OCI-LY7 (cell line): ENCODE measurements around the gene ADGRL2. TPM values are rescaled to one million over a fixed set of nuclear protein-coding genes. Genes with fewer than 3 reads are reported as not detected.

Experiments
- BruUV-seq: library from RNA; stranded (reverse); fragments of 400-500 nt; replicated peaks from 2 replicates; lab custom pipeline; 2021; lab: Mats Ljungman, UMichigan
- CTCF ChIA-PET: fragments of 300-600 bp; sonication (Branson Sonifier 250); formaldehyde crosslinking; loops from one replicate; lab custom pipeline; 2022; ENCODE audit warnings: antibody characterized with exemption; ENCODE audit not compliant: unreplicated experiment; lab: Charles Lee
- POLR2A ChIA-PET: fragments of 300-600 bp; sonication (Branson Sonifier 250); formaldehyde crosslinking; loops from one replicate; lab custom pipeline; 2022; ENCODE audit warnings: antibody characterized with exemption; lab: Charles Lee
- DNase-seq: peaks from one replicate; pipeline ENCODE4 v3.0.0-alpha.2; 2015; ENCODE audit warnings: low spot score
- H2AFZ ChIP-seq: fragments of 200-600 bp; sonication (generic), shearing (Covaris generic); 2 replicates; pipeline ENCODE4 v1.6.1; 2014; ENCODE audit warnings: mild to moderate bottlenecking, antibody characterized with exemption, low read length, moderate library complexity
- H3K27ac ChIP-seq: fragments of 200-600 bp; sonication (generic); 2 replicates; pipeline ENCODE4 v1.5.1; 2014; ENCODE audit warnings: mixed run types, low read depth, mild to moderate bottlenecking, moderate library complexity, low read length, inconsistent platforms; ENCODE audit not compliant: poor library complexity, severe bottlenecking
- H3K36me3 ChIP-seq: fragments of 200-600 bp; sonication (generic); 2 replicates; pipeline ENCODE4 v1.6.1; 2014; ENCODE audit warnings: mild to moderate bottlenecking, antibody characterized with exemption, low read length, moderate library complexity, mixed read lengths; ENCODE audit not compliant: insufficient read depth
- H3K4me1 ChIP-seq: fragments of 200-600 bp; sonication (generic); 2 replicates; pipeline ENCODE4 v1.5.1; 2014; ENCODE audit warnings: mild to moderate bottlenecking, low read length; ENCODE audit not compliant: insufficient read depth, poor library complexity, severe bottlenecking
- H3K4me2 ChIP-seq: fragments of 200-600 bp; sonication (generic); 2 replicates; pipeline ENCODE4 v1.6.1; 2014; ENCODE audit warnings: mild to moderate bottlenecking, low read length
- H3K4me3 ChIP-seq: fragments of 200-600 bp; sonication (generic); 2 replicates; pipeline ENCODE4 v1.5.1; 2014; ENCODE audit warnings: mild to moderate bottlenecking, low read depth, low read length; ENCODE audit not compliant: poor library complexity, severe bottlenecking
- H3K79me2 ChIP-seq: fragments of 200-600 bp; sonication (generic); 2 replicates; pipeline ENCODE4 v1.6.1; 2016; ENCODE audit warnings: low read depth, mild to moderate bottlenecking, low read length, moderate library complexity, mixed read lengths; ENCODE audit not compliant: insufficient read depth
- H3K9me2 ChIP-seq: fragments of 200-600 bp; sonication (generic); 2 replicates; pipeline ENCODE4 v1.6.1; 2016; ENCODE audit warnings: mild to moderate bottlenecking, low read length, mixed read lengths; ENCODE audit not compliant: insufficient read depth
- H3K9me3 ChIP-seq: fragments of 200-600 bp; sonication (generic); 2 replicates; pipeline ENCODE4 v1.6.1; 2014; ENCODE audit warnings: mild to moderate bottlenecking, mixed run types, low read length, mixed read lengths
- H4K20me1 ChIP-seq: fragments of 200-600 bp; sonication (generic); 2 replicates; pipeline ENCODE4 v1.6.1; 2014; ENCODE audit warnings: mild to moderate bottlenecking, antibody characterized with exemption, low read length, moderate library complexity, mixed read lengths; ENCODE audit not compliant: insufficient read depth
- EZH2phosphoT487 ChIP-seq: fragments of 200-600 bp; sonication (generic); IDR thresholded peaks from 2 replicates; pipeline ENCODE4 v1.6.1; 2018; ENCODE audit warnings: low read depth, borderline replicate concordance, mild to moderate bottlenecking, mixed run types, antibody characterized with exemption, low read length, moderate library complexity, mixed read lengths
- intact Hi-C: fragments of 100-400 bp; cut with micrococcal nuclease; formaldehyde crosslinking; loops from one replicate; pipeline ENCODE4 v1.10.0; 2022; ENCODE audit not compliant: unreplicated experiment
- total RNA-seq, 2 experiments: library from RNA; depleted of rRNA in 1 of 2; stranded (reverse); fragments of >200 nt in 1 of 2; shearing (Covaris generic) in 1 of 2; gene quantifications; 2 replicates each; pipeline ENCODE4 v1.2.3, GENCODE V29; 2014 to 2022
- TF ChIP-seq, protein P1 (sequence below): fragments of 200-600 bp; sonication (generic); conservative IDR thresholded peaks from 2 replicates; pipeline ENCODE4 v1.5.1; 2014; ENCODE audit warnings: mild to moderate bottlenecking, antibody characterized with exemption, low read length, moderate library complexity, mixed read lengths

Gene ADGRL2
- total RNA-seq, 2 experiments from 2014 or later: not detected

DNA sequence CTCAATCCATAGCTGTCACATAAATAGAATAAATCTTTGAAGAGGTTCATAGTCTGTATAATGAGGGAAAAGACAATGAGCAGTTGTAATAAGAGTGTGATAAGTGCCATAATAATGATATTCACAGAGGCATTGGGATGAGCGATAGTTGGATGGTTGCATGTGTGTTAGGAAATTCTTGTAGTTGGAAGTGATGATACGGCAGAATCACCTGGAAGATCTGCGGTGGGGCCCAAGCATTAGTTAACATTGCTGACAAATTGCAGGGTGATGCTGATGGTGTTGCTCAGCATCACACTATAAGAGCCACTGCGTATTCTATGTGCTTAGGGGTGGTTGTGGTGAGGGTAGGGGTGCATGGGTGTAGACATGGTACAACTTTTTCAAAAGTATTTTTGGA lies 41.1 kb downstream of the ADGRL2 start:
- no peak overlapping the region for H3K4me2 ChIP-seq
- H3K4me3 ChIP-seq: no peak overlapping the region
- no peak overlapping the region for H3K27ac ChIP-seq
- ChIA-PET CTCF (no interaction called here), POLR2A (no interaction called here)
- no TSS peak for BruUV-seq
- intact Hi-C loops: no loop called here
- no peak for DNase-seq
- no peaks in the 10 kb centered on the region for H3K9me2 ChIP-seq
- no peaks in the 10 kb centered on the region for H3K36me3 ChIP-seq
- TF ChIP-seq, protein P1, sequence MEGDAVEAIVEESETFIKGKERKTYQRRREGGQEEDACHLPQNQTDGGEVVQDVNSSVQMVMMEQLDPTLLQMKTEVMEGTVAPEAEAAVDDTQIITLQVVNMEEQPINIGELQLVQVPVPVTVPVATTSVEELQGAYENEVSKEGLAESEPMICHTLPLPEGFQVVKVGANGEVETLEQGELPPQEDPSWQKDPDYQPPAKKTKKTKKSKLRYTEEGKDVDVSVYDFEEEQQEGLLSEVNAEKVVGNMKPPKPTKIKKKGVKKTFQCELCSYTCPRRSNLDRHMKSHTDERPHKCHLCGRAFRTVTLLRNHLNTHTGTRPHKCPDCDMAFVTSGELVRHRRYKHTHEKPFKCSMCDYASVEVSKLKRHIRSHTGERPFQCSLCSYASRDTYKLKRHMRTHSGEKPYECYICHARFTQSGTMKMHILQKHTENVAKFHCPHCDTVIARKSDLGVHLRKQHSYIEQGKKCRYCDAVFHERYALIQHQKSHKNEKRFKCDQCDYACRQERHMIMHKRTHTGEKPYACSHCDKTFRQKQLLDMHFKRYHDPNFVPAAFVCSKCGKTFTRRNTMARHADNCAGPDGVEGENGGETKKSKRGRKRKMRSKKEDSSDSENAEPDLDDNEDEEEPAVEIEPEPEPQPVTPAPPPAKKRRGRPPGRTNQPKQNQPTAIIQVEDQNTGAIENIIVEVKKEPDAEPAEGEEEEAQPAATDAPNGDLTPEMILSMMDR: no peak
- no peak for TF ChIP-seq EZH2phosphoT487
- H3K9me3 ChIP-seq: no peaks in the 10 kb centered on the region
- H4K20me1 ChIP-seq: no peaks in the 10 kb centered on the region
- H3K79me2 ChIP-seq: no peaks in the 10 kb centered on the region
- no peak overlapping the region for H2AFZ ChIP-seq
- no peaks in the 10 kb centered on the region for H3K4me1 ChIP-seq

DNA sequence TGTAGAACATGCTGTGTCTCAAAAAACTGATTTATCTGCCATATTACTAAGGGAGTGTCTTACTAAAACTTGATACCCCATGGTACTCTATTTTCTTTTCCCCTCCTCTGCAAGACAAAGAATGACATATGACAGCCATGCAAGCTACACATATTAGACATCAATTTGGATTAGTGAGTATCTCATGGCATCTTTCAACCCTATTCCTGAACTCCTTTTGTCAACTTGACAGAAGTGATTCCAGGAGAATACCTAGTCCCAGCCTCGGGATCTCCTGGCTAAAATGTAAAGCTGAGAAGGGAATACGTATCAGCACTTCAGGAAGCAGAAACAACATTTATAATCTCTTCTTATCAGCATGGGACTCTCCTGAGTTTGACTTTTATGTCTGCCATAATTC lies 43.7 kb downstream of the ADGRL2 start:
- intact Hi-C loops: no loop called here
- ChIA-PET POLR2A (interaction anchor here (0.8 to 1.2 kb wide), 2 partner anchors 11 to 15 kb away, joined by 3 to 4 read pairs; no protein-coding TSS in a partner anchor), CTCF (no interaction called here)
- H2AFZ ChIP-seq: no peak overlapping the region
- TF ChIP-seq EZH2phosphoT487: no peak
- TF ChIP-seq, protein P1: no peak
- no peak for DNase-seq
- no peaks in the 10 kb centered on the region for H4K20me1 ChIP-seq
- no TSS peak for BruUV-seq
- H3K4me3 ChIP-seq: no peak overlapping the region
- H3K4me2 ChIP-seq: no peak overlapping the region
- no peaks in the 10 kb centered on the region for H3K9me2 ChIP-seq
- H3K27ac ChIP-seq: no peak overlapping the region
- H3K4me1 ChIP-seq: no peaks in the 10 kb centered on the region
- H3K79me2 ChIP-seq: no peaks in the 10 kb centered on the region
- H3K9me3 ChIP-seq: no peaks in the 10 kb centered on the region
- H3K36me3 ChIP-seq: no peaks in the 10 kb centered on the region

DNA sequence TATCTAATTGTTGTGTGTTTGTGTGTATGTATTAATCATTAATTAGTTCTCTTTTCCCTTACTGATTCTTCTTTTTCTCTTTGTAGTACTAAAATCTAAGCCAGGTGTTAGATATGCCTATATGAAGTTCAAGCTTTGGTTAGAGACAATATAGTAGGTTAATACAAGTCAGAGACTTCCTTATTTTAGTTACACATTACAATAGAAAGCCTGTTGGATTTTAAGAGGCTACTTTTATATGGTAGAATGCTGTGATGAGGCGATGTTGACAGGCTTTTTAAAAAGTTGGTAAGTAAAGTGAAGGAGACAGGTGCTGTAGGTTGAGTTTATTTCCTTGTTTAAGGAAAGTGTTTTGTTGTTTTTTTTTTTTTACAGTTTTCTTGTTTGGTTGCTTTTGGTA lies 45.9 kb downstream of the ADGRL2 start:
- TF ChIP-seq, protein P1: no peak
- TF ChIP-seq EZH2phosphoT487: no peak
- CTCF ChIA-PET: no interaction called here

More for the DNA sequence above, 45.9 kb downstream of the ADGRL2 start:
- Histone ChIP-seq H3K9me3 (no peaks in the 10 kb centered on the region), H3K4me3 (no peak overlapping the region), H4K20me1 (no peaks in the 10 kb centered on the region), H3K4me1 (no peaks in the 10 kb centered on the region), H3K36me3 (no peaks in the 10 kb centered on the region), H3K79me2 (no peaks in the 10 kb centered on the region), H3K4me2 (no peak overlapping the region), H3K9me2 (no peaks in the 10 kb centered on the region), H3K27ac (no peak overlapping the region), H2AFZ (no peak overlapping the region; the same call in 1 of the 2 replicates)
- BruUV-seq: no TSS peak
- no peak for DNase-seq
- intact Hi-C loops: no loop called here
- POLR2A ChIA-PET: no interaction called here
